ENCODE measurements around the gene ADAMTS8.

ADAMTS8 gene

DNA sequence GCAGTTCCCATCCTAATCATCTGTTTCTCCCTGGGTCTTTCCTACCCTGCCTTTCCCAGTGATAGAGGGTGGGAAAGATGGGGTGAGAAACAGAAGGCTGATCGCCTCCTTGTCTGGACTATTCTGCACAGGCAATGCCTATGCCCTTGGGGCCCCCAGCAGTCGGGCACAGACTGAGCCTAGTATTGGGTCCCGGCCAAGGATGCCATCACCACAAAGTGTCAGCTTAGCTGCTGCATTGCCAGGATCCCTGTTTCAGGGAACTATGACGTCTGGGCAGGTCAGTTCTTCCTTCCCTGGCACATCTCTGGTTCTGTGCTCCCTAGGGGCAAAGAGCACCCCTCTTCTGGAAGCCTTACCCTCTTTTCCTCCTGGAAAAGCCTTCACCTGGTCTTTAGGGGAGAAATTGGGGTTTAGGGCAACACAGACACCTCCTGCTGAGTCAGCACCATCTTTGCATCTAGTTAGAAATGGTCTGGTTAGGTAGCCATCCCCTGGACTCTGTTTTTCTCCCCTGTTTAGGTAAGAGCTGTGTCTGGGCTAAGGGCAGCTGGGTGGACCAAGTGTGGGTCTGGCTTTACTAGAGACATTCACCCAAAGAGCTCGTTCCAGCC, 2.1 kb downstream of the ADAMTS8 start:
- POLR2A ChIA-PET, result no interaction called here
- TF ChIP-seq, protein P1, sequence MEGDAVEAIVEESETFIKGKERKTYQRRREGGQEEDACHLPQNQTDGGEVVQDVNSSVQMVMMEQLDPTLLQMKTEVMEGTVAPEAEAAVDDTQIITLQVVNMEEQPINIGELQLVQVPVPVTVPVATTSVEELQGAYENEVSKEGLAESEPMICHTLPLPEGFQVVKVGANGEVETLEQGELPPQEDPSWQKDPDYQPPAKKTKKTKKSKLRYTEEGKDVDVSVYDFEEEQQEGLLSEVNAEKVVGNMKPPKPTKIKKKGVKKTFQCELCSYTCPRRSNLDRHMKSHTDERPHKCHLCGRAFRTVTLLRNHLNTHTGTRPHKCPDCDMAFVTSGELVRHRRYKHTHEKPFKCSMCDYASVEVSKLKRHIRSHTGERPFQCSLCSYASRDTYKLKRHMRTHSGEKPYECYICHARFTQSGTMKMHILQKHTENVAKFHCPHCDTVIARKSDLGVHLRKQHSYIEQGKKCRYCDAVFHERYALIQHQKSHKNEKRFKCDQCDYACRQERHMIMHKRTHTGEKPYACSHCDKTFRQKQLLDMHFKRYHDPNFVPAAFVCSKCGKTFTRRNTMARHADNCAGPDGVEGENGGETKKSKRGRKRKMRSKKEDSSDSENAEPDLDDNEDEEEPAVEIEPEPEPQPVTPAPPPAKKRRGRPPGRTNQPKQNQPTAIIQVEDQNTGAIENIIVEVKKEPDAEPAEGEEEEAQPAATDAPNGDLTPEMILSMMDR (IDR thresholded peaks at IDR 0.05; ENCODE audit: insufficient read depth, low read length, missing control alignments), result no peak
- CTCF ChIA-PET, result interaction anchor here (0.8 to 15.8 kb wide), 7 partner anchors 9 to 473 kb away, joined by 3 to 428 read pairs (median 4); no protein-coding TSS in a partner anchor
- DNase-seq (ENCODE audit: low read depth, low spot score), result no peak
- no peak overlapping the region for H3K4me3 ChIP-seq (ENCODE audit: low read depth, low read length)

DNA sequence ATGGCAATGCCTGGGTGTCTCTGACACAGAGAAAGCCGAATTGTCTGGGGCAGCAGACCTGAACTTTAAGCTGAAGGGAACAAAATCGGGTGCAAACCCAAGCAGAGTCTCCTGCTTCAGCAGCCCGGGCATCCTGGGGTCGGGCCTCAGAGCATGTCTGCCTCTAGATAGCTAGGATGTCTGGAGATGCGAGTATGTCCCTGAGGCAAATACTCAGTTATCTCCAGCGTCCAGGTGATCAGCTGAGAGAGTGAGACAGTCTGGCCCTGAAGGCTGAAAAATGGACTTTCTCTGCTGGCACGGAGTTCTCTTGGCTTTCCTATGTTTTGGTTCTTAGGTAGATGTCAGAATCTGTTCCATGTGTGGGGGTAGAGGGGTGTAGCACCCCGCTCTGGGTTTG, 3.3 kb downstream of the ADAMTS8 start:
- POLR2A ChIA-PET, result interaction anchor here (0.6 kb wide), 1 partner anchor 203 kb away, joined by 3 read pairs; no protein-coding TSS in a partner anchor
- H3K4me3 ChIP-seq (ENCODE audit: low read depth, low read length), result no peak overlapping the region
- TF ChIP-seq, protein P1 (IDR thresholded peaks at IDR 0.05; ENCODE audit: insufficient read depth, low read length, missing control alignments), result no peak
- CTCF ChIA-PET, result interaction anchor here (0.6 to 15.8 kb wide), 5 partner anchors 10 to 474 kb away, joined by 3 to 428 read pairs (median 4); no protein-coding TSS in a partner anchor
- DNase-seq (ENCODE audit: low read depth, low spot score), result no peak

DNA sequence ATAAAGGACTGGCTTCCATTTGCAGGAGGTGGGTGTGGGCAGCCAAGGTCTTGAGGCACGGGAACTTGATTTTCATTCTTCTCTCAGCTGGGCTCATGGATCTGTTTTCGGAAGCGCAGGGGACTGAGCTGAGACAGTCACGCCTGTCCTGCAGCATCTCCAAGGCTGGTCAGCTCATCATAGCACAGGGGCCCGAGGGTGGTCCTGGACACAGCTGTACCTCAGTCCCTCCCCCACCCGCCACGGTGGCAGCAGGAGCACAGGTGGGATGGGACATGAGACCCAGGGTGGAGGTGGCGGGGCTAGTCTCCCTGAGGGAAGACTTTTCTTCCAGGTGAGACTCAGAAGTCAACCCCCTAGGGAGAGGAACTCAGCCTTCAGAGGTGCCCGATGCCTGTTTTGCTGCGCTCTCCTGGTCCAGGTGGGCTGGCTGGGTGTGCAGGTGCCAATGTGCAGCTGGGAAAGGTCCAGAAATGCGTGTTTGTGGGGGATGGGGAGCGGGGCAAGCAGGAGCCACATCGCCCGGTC, 3.7 kb downstream of the ADAMTS8 start:
- ChIA-PET POLR2A (interaction anchor here (0.6 kb wide), 1 partner anchor 203 kb away, joined by 3 read pairs; no protein-coding TSS in a partner anchor), CTCF (interaction anchor here (1.2 to 15.8 kb wide), 6 partner anchors 8 to 492 kb away, joined by 3 to 428 read pairs (median 4); partner anchors contain the start of gene SNX19)
- no peak overlapping the region for H3K4me3 ChIP-seq (ENCODE audit: low read depth, low read length)
- DNase-seq (ENCODE audit: low read depth, low spot score), result no peak
- TF ChIP-seq, protein P1 (IDR thresholded peaks at IDR 0.05; ENCODE audit: insufficient read depth, low read length, missing control alignments), result no peak

- no peak for DNase-seq (ENCODE audit: low read depth, low spot score)
- no peak overlapping the region for H3K4me3 ChIP-seq (ENCODE audit: low read depth, low read length)
- ChIA-PET CTCF (interaction anchor here (0.7 to 15.8 kb wide), 6 partner anchors 9 to 493 kb away, joined by 3 to 428 read pairs (median 4); partner anchors contain the start of gene SNX19), POLR2A (no interaction called here)
- TF ChIP-seq, protein P1 (IDR thresholded peaks at IDR 0.05; ENCODE audit: insufficient read depth, low read length, missing control alignments), result no peak
Measured at GRCh38 chr11:130423541-130424142, 4.8 kb downstream of the ADAMTS8 start.

- TF ChIP-seq, protein P1 (IDR thresholded peaks at IDR 0.05; ENCODE audit: insufficient read depth, low read length, missing control alignments), result no peak
- H3K4me3 ChIP-seq (ENCODE audit: low read depth, low read length), result no peak overlapping the region
- DNase-seq (ENCODE audit: low read depth, low spot score), result no peak
- ChIA-PET CTCF (no interaction called here), POLR2A (no interaction called here)
Measured at GRCh38 chr11:130422251-130422995, 6.0 kb downstream of the ADAMTS8 start.

Data from AG04449 (cell line).